Psoas muscle (tissue), 8 donors: ENCODE measurements around the gene QDPR. TPM values are rescaled to one million over a fixed set of nuclear protein-coding genes. Genes with fewer than 3 reads are reported as not detected.

Source experiments
- ATAC-seq, 4 donors: fragments of 200-7000 bp; cut with Tn5 transposase; one replicate each; pipeline ENCODE4 v1.9.1; 2020; ENCODE audit warnings: moderate library complexity in 3 of 4, mild to moderate bottlenecking in 2 of 4
- DNase-seq, 2 donors: peaks; one replicate each; pipeline ENCODE4 v3.0.0-alpha.2; 2020
- H3K27ac ChIP-seq: fragments of 200-600 bp; one replicate; pipeline ENCODE4 v1.8.0; 2022
- H3K27me3 ChIP-seq, 3 donors: fragments of 200-600 bp in 1 of 3; one replicate each; pipeline versions ENCODE4 v1.6.1 to v1.8.0; 2013 to 2022; ENCODE audit warnings: low read length in 2 of 3, mild to moderate bottlenecking in 2 of 3, moderate library complexity in 1 of 3; ENCODE audit not compliant: insufficient read depth in 3 of 3
- H3K36me3 ChIP-seq, 2 donors: fragments of 200-600 bp in 1 of 2; one replicate each; pipeline versions ENCODE4 v1.6.1 to v1.8.0; 2013 to 2022; ENCODE audit warnings: low read depth in 1 of 2, mild to moderate bottlenecking in 1 of 2, moderate library complexity in 1 of 2; ENCODE audit not compliant: insufficient read depth in 1 of 2
- H3K4me1 ChIP-seq: fragments of 200-600 bp; one replicate; pipeline ENCODE4 v1.8.0; 2022
- H3K4me3 ChIP-seq: fragments of 200-600 bp; one replicate; pipeline ENCODE4 v1.8.0; 2022; ENCODE audit warnings: mild to moderate bottlenecking
- H3K9me3 ChIP-seq: fragments of 200-600 bp; one replicate; pipeline ENCODE4 v1.8.0; 2022
- CTCF ChIP-seq: fragments of 200-600 bp; IDR thresholded peaks from one replicate; pipeline ENCODE4 v1.8.0; 2022; ENCODE audit warnings: antibody characterized with exemption
- WGBS, 3 donors: extraction: QIAGEN DNeasy Blood & Tissue Kit; methylation state at CpG; one replicate each; pipeline versions ENCODE4 v1.1.6 to v1.1.7; 2013; 5-methylcytosine and 5-hydroxymethylcytosine counted together
- intact Hi-C, 2 donors: fragments of 100-400 bp; cut with DNase I; formaldehyde crosslinking; loops; one replicate each; pipeline versions ENCODE4 v1.11.0 to v1.14.2; 2022
- polyA plus RNA-seq, 3 donors: library from polyadenylated mRNA; stranded (reverse); fragments of 200-250 nt; gene quantifications; one replicate each; pipeline ENCODE4 v1.2.3, GENCODE V29; 2013
- total RNA-seq, 4 donors: library from RNA; stranded (reverse); fragmentation: NEBNext Ultra II Directional in 2 of 4; extraction: Animal tissue kit (Norgen Biotek cat#: 25700) in 2 of 4; gene quantifications; one replicate each; pipeline versions ENCODE4 v1.2.1 to v1.2.4, GENCODE V29; 2021 to 2023
- donor health status: healthy with polysubstance abuse.
- donor health status: DM: no; HTN: no; CAD: no; lungs with moderate emphysema.
- donor health status: Bipolar disorder and iron deficiency.
- donor health status: healthy.
- donor health status: DM: yes; HTN: yes; CAD: no.
- donor health status: DM: no; HTN: no; CAD: no.
- donor health status: DM: no; HTN: no; CAD: no.
- donor health status: DM: yes; HTN: yes; CAD: no.

Gene QDPR
- total and polyA plus RNA-seq, 7 donors = 17.6 to 53.2 (median 39.2) TPM

DNA sequence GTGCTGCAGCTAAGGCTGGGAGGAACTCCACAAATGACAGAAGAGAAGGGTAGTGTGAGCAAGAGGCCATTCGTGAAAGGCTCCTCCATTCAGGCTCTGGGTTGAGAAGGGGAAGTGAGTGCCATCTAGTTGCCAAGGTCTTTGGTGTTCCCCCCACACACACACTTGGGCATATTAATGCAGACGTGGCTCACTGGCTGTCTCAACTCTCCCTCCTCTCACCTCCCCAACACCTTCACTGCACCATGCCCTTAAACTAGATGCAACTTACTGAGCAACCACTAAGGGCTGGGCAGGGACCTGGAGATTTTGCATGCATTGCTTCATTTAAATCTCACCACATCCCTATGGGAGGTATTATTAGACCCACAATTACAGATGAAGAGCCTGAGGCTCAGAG is 11.8 kb upstream of the QDPR start:
- intact Hi-C loops = no loop called here
- no peak for DNase-seq
- 14 to 48% (median 22%) methylated on average over 2 of the region's 2 CpGs for WGBS, 3 donors
- Histone ChIP-seq H3K4me3 (no peak overlapping the region), H3K36me3 (no peaks in the 10 kb centered on the region), H3K9me3 (no peaks in the 10 kb centered on the region), H3K27me3 (no peaks in the 10 kb centered on the region), H3K4me1 (no peaks in the 10 kb centered on the region), H3K27ac (no peak overlapping the region)
- no peak for TF ChIP-seq CTCF
- no peak for ATAC-seq

DNA sequence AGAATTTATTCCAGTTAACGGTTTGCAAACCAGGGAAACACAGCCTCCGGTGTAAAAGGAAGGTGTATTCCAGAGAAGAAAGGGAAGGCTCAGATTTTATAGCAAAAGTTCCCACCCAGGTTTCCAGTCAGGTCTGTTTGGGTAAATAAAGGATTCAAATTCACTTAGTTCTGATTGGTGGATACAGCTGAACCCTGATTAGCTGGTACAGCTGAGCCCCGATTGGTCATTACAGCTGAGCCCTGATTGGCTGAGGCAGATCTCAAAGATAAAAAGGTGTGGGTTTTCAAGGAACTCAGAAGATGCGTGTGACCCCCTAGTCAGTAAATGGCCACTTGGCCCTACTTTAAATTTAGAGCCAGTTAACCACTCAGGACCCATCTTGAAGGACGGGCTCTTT is 9.7 kb upstream of the QDPR start:
- no peak for ATAC-seq
- intact Hi-C loops = no loop called here
- Histone ChIP-seq H3K4me1 (no peaks in the 10 kb centered on the region), H3K27me3 (no peaks in the 10 kb centered on the region), H3K36me3 (no peaks in the 10 kb centered on the region), H3K4me3 (no peak overlapping the region), H3K9me3 (no peaks in the 10 kb centered on the region), H3K27ac (no peak overlapping the region)
- WGBS, 3 donors = 85 to 88% (median 87%) methylated on average over 5 of the region's 5 CpGs
- no peak for TF ChIP-seq CTCF
- no peak for DNase-seq

DNA sequence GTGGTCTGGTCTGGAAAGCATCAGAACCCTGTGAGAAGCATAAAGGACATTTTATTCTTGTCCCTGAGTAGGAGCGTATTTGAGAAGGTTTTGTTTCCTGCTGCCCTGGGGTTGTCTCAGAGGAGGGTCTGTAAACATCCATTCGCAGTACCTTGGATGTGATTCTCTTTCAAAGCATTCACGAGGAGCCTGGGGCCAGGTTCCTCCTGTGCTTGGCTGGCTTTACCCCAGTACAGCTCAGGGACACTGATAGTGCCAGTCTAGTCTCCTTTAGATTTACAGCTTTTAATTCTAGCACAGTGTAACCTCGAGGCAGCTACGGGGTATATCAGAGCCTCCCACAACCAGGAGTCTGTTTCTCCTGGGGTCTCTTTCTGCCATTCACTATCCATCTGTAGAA is 5.8 kb upstream of the QDPR start:
- 39 to 46% (median 45%) methylated on average over 5 of the region's 5 CpGs for WGBS, 3 donors

GRCh38 chr4:17516980-17517379 is 5.1 kb upstream of the QDPR start:
- Histone ChIP-seq H3K4me1 (peaks cover 4% of the 10 kb centered on the region), H3K36me3 (no peaks in the 10 kb centered on the region), H3K27me3 (no peaks in the 10 kb centered on the region), H3K27ac (no peak overlapping the region), H3K4me3 (no peak overlapping the region), H3K9me3 (no peaks in the 10 kb centered on the region)
- intact Hi-C loops = loop anchor here in 1 of 2 donors (10.0 kb wide), 1 partner anchor 508 kb away; the partner anchor contains the start of gene LCORL
- no peak for DNase-seq
- 49 to 64% (median 54%) methylated on average over 1 of the region's 1 CpG for WGBS, 3 donors
- ATAC-seq = no peak
- TF ChIP-seq CTCF = no peak

More for the DNA sequence above, 5.8 kb upstream of the QDPR start:
- ATAC-seq = no peak
- no peak for DNase-seq
- intact Hi-C loops = loop anchor here in 1 of 2 donors (10.0 kb wide), 1 partner anchor 507 kb away; the partner anchor contains the start of gene LCORL
- H3K36me3 ChIP-seq = no peaks in the 10 kb centered on the region
- no peaks in the 10 kb centered on the region for H3K27me3 ChIP-seq
- no peak overlapping the region for H3K4me3 ChIP-seq
- H3K4me1 ChIP-seq = no peaks in the 10 kb centered on the region
- no peak for TF ChIP-seq CTCF
- H3K27ac ChIP-seq = no peak overlapping the region
- H3K9me3 ChIP-seq = no peaks in the 10 kb centered on the region
